Erythroblast (primary cell): ENCODE results near the gene AKT3.

Experiments
- GATA1 ChIP-seq: IDR thresholded peaks from 2 replicates; pipeline ENCODE4 v1.6.1; 2011; ENCODE audit warnings: low read depth, mild to moderate bottlenecking, control low read depth, low read length, moderate library complexity
- POLR2A ChIP-seq: IDR thresholded peaks from 2 replicates; pipeline ENCODE4 v1.6.1; 2011; ENCODE audit warnings: mild to moderate bottlenecking, low read length

DNA sequence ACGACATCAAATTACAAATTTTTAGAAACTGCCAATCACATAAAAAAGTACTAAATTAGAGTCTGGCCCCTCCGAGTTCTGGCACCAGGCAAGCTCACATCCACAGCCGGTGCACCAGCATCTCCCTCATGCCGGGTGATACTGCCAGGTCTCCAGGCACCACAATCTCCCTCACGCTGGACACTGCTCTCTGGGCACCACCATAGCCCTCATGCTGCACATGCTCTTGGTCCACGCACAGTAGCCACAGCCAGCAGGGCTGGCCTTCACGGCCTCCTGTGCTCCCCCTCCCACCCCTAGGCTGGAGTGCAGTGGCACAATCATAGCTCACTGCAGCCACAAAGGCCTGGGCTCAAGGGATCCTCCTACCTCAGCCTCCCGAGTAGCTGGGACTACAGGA is 65.5 kb downstream of the AKT3 start:
- TF ChIP-seq POLR2A: no peak
- no peak for TF ChIP-seq GATA1
